SK-N-SH (cell line): ENCODE data around the gene MAK. TPM values are rescaled to one million over a fixed set of nuclear protein-coding genes. Genes with fewer than 3 reads are reported as not detected.

Source experiments
- CTCF ChIA-PET: fragments of 300-600, 350-600 bp; formaldehyde crosslinking; extraction: SDS; loops from one replicate; lab custom pipeline; 2021; lab: Yijun Ruan, JAX
- POLR2A ChIA-PET: fragments of 350-600 bp; sonication (Branson Sonifier 250); formaldehyde crosslinking; extraction: SDS; loops from one replicate; lab custom pipeline; 2020; ENCODE audit warnings: antibody characterized with exemption, inconsistent platforms; lab: Yijun Ruan, JAX
- DNase-seq: peaks from one replicate; pipeline ENCODE4 v3.0.0; 2012
- H2AFZ ChIP-seq: fragments of 200-600 bp; sonication (generic); 2 replicates; pipeline ENCODE4 v1.8.1; 2016; ENCODE audit warnings: antibody characterized with exemption, mild to moderate bottlenecking, low read depth
- H3F3A ChIP-seq: fragments of 200-600 bp; sonication (generic); replicated peaks from 2 replicates; pipeline ENCODE3; 2016; ENCODE audit warnings: antibody characterized with exemption, mild to moderate bottlenecking; ENCODE audit not compliant: insufficient read depth
- H3K27ac ChIP-seq, 2 experiments: fragments of 200-500 bp in 1 of 2; fragments of 200-600 bp in 1 of 2; sonication (Bioruptor generic) in 1 of 2; sonication (generic), shearing (Covaris generic) in 1 of 2; 2 replicates each; pipeline versions ENCODE4 v1.5.1 to v1.6.1; 2014 to 2016; ENCODE audit warnings: low read depth in 2 of 2, inconsistent platforms in 1 of 2, low read length in 1 of 2, mild to moderate bottlenecking in 1 of 2, mixed read lengths in 1 of 2
- H3K27me3 ChIP-seq: fragments of 200-600 bp; sonication (generic), shearing (Covaris generic); 2 replicates; pipeline ENCODE4 v1.6.1; 2016; ENCODE audit warnings: mixed run types; ENCODE audit not compliant: insufficient read depth
- H3K36me3 ChIP-seq, 2 experiments: fragments of 200-500 bp in 1 of 2; fragments of 200-600 bp in 1 of 2; sonication (Bioruptor generic) in 1 of 2; sonication (generic) in 1 of 2; replicated peaks in 1 of 2; 2 replicates each; pipeline versions ENCODE3 to v1.5.1; 2014 to 2016; ENCODE audit warnings: low read length in 1 of 2, mild to moderate bottlenecking in 1 of 2; ENCODE audit not compliant: insufficient read depth in 2 of 2, control insufficient read depth in 1 of 2
- H3K4me1 ChIP-seq, 2 experiments: fragments of 200-500 bp in 1 of 2; fragments of 200-600 bp in 1 of 2; sonication (Bioruptor generic) in 1 of 2; sonication (generic), shearing (Covaris generic) in 1 of 2; 2 replicates each; pipeline versions ENCODE4 v1.5.1 to v1.6.1; 2014 to 2016; ENCODE audit warnings: low read depth in 1 of 2, low read length in 1 of 2, mixed run types in 1 of 2; ENCODE audit not compliant: insufficient read depth in 2 of 2, control insufficient read depth in 1 of 2
- H3K4me2 ChIP-seq: fragments of 200-600 bp; sonication (generic), shearing (Covaris generic); 2 replicates; pipeline ENCODE4 v1.6.1; 2017; ENCODE audit warnings: mixed run types
- H3K4me3 ChIP-seq, 2 experiments: fragments of 200-500 bp in 1 of 2; fragments of 200-600 bp in 1 of 2; sonication (Bioruptor generic) in 1 of 2; sonication (generic), shearing (Covaris generic) in 1 of 2; 2 replicates each; pipeline versions ENCODE4 v1.5.1 to v1.8.1; 2014 to 2016; ENCODE audit warnings: low read depth in 2 of 2, inconsistent platforms in 1 of 2, low read length in 1 of 2, mild to moderate bottlenecking in 1 of 2, mixed read lengths in 1 of 2, moderate library complexity in 1 of 2
- H3K79me2 ChIP-seq: fragments of 200-600 bp; sonication (generic); 2 replicates; pipeline ENCODE4 v1.8.1; 2017; ENCODE audit warnings: mild to moderate bottlenecking; ENCODE audit not compliant: insufficient read depth
- H3K9ac ChIP-seq: fragments of 200-600 bp; sonication (generic); 2 replicates; pipeline ENCODE4 v1.6.1; 2017; ENCODE audit warnings: mixed run types
- H3K9me2 ChIP-seq: fragments of 200-600 bp; sonication (generic); 2 replicates; pipeline ENCODE4 v1.6.1; 2017; ENCODE audit warnings: mixed run types
- H3K9me3 ChIP-seq: fragments of 200-600 bp; sonication (generic); 2 replicates; pipeline ENCODE4 v1.6.1; 2017; ENCODE audit warnings: mixed run types, mild to moderate bottlenecking, moderate library complexity
- H4K20me1 ChIP-seq: fragments of 200-600 bp; sonication (generic); 2 replicates; pipeline ENCODE4 v1.6.1; 2017; ENCODE audit warnings: mild to moderate bottlenecking, mixed run types; ENCODE audit not compliant: insufficient read depth
- CHD2 ChIP-seq: fragments of 150-350 bp; IDR thresholded peaks from 2 replicates; pipeline ENCODE4 v1.6.1; 2018; ENCODE audit warnings: low read length; ENCODE audit not compliant: partially characterized antibody
- CTCF ChIP-seq: fragments of 200-600 bp; sonication (generic); IDR thresholded peaks from 2 replicates; pipeline ENCODE4 v1.6.1; 2017; ENCODE audit warnings: antibody characterized with exemption, mild to moderate bottlenecking, moderate library complexity
- ELF1 ChIP-seq: IDR thresholded peaks from 2 replicates; pipeline ENCODE4 v1.4.0; 2012
- FOSL2 ChIP-seq: IDR thresholded peaks from 2 replicates; pipeline ENCODE4 v1.4.0; 2012; ENCODE audit warnings: low read depth, mild to moderate bottlenecking, moderate library complexity, borderline replicate concordance
- FOXM1 ChIP-seq: IDR thresholded peaks from 2 replicates; pipeline ENCODE4 v1.4.0; 2012; ENCODE audit warnings: low read depth, mild to moderate bottlenecking
- GABPA ChIP-seq: IDR thresholded peaks from 2 replicates; pipeline ENCODE4 v1.4.0; 2012; ENCODE audit warnings: low read depth, mild to moderate bottlenecking
- IRF3 ChIP-seq: fragments of 150-350 bp; IDR thresholded peaks from 2 replicates; pipeline ENCODE4 v1.6.1; 2016; ENCODE audit warnings: mild to moderate bottlenecking, low read depth, low read length
- JUND ChIP-seq: IDR thresholded peaks from 2 replicates; pipeline ENCODE4 v1.4.0; 2012
- MAX ChIP-seq: IDR thresholded peaks from 2 replicates; pipeline ENCODE4 v1.4.0; 2012; ENCODE audit warnings: low read depth
- MEF2A ChIP-seq: IDR thresholded peaks from 2 replicates; pipeline ENCODE4 v1.4.0; 2012; ENCODE audit warnings: low read depth, borderline replicate concordance
- MXI1 ChIP-seq: IDR thresholded peaks from 2 replicates; pipeline ENCODE4 v1.6.1; 2012; ENCODE audit warnings: mild to moderate bottlenecking, low read depth, low read length, improper control_type of control experiment
- POLR2AphosphoS5 ChIP-seq: IDR thresholded peaks from 2 replicates; pipeline ENCODE4 v1.6.1; 2012; ENCODE audit warnings: low read depth, low read length
- RFX5 ChIP-seq: IDR thresholded peaks from 2 replicates; pipeline ENCODE4 v1.6.1; 2012; ENCODE audit warnings: mild to moderate bottlenecking, improper control_type of control experiment, low read length
- RXRA ChIP-seq: IDR thresholded peaks from 2 replicates; pipeline ENCODE4 v1.4.0; 2012; ENCODE audit warnings: low read depth, mild to moderate bottlenecking, borderline replicate concordance
- SIN3A ChIP-seq: IDR thresholded peaks from 2 replicates; pipeline ENCODE4 v1.6.1; 2012; ENCODE audit warnings: low read depth, mild to moderate bottlenecking, low read length, moderate library complexity, borderline replicate concordance
- USF1 ChIP-seq: IDR thresholded peaks from 2 replicates; pipeline ENCODE4 v1.4.0; 2012; ENCODE audit warnings: low read depth, borderline replicate concordance
- WGBS: methylation state at CpG from one replicate; pipeline ENCODE4 v1.1.6; 2017; ENCODE audit warnings: low lambda C conversion rate; 5-methylcytosine and 5-hydroxymethylcytosine counted together
- polyA plus RNA-seq, 3 experiments: library from polyadenylated mRNA; depleted of rRNA; stranded (reverse); fragments of >200 nt; gene quantifications; 2 replicates each; pipeline ENCODE4 v1.2.3, GENCODE V29; 2012

The MAK gene
- polyA plus RNA-seq (2012; rRNA removed), result 0.02 TPM in 1 of 2 replicates, not detected in the other
- 0.01 and 0.03 TPM in 2 replicates for polyA plus RNA-seq (2012; cell fraction: cytosol; rRNA removed)
- 0.04 TPM in 1 of 2 replicates, not detected in the other for polyA plus RNA-seq (2012; cell fraction: nucleus; rRNA removed)

GRCh38 chr6:10837995-10838793 lies at the start of gene MAK:
MAK (minus strand) TSS chr6:10838539; CDS start chr6:10830648, 7,891 bp downstream.
- Histone ChIP-seq H3K9ac (peak within 1 kb of the TSS; percentile 66), H3K4me1 (peaks cover 4 to 8% of the 10 kb centered on the region in 2 experiments; a peak in 1 of 4 replicates), H3K36me3 (no peaks in the 10 kb centered on the region), H3K79me2 (no peaks in the 10 kb centered on the region), H3K9me2 (no peaks in the 10 kb centered on the region), H2AFZ (peak within 1 kb of the TSS; percentile 80), H3K4me2 (peak within 1 kb of the TSS; percentile 97), H3K4me3 (peak within 1 kb of the TSS; percentile 76 to 84), H3K27me3 (peaks cover 14% of the 10 kb centered on the region; the same call in 1 of the 2 replicates), H3K9me3 (no peaks in the 10 kb centered on the region), H3K27ac (peak within 1 kb of the TSS in 1 of 2 experiments; percentile 39; a peak in 1 of 4 replicates), H3F3A (no peaks in the 10 kb centered on the region), H4K20me1 (no peaks in the 10 kb centered on the region)
- WGBS, result 3% methylated on average over 8 of the region's 53 CpGs
- no peak for TF ChIP-seq FOXM1
- 0 out of 2 replicates have a peak, but pooled peaks have one; percentile 34 for TF ChIP-seq SIN3A
- no peak for TF ChIP-seq FOSL2
- peak; percentile 71; the same call in 1 of the 2 replicates for TF ChIP-seq MXI1
- no peak for TF ChIP-seq JUND
- TF ChIP-seq CHD2, result peak; percentile 24
- TF ChIP-seq MEF2A, result no peak
- 0 out of 2 replicates have a peak, but pooled peaks have one; percentile 36 for TF ChIP-seq RFX5
- ChIA-PET CTCF (interaction anchor here (1.0 kb wide), 1 partner anchor 36 kb away, joined by 3 read pairs; no protein-coding TSS in a partner anchor), POLR2A (no interaction called here)
- DNase-seq, result peak; percentile 97

- Histone ChIP-seq H3K4me2 (peak within 1 kb of the TSS; percentile 75), H3F3A (peaks cover 6% of the 10 kb centered on the region), H3K27ac (peak within 1 kb of the TSS; percentile 56 to 67), H3K9me3 (no peaks in the 10 kb centered on the region), H3K4me1 (no peaks in the 10 kb centered on the region), H3K4me3 (peak within 1 kb of the TSS; percentile 55 to 66), H3K9ac (peak within 1 kb of the TSS; percentile 55; the same call in 1 of the 2 replicates), H2AFZ (peak within 1 kb of the TSS; percentile 90), H3K27me3 (peaks cover 6% of the 10 kb centered on the region; the same call in 1 of the 2 replicates), H3K79me2 (no peaks in the 10 kb centered on the region), H4K20me1 (no peaks in the 10 kb centered on the region), H3K9me2 (no peaks in the 10 kb centered on the region), H3K36me3 (no peaks in the 10 kb centered on the region)
- WGBS, result 19% methylated on average over 47 of the region's 58 CpGs
- POLR2A ChIA-PET, result interaction anchor here (1.2 to 1.3 kb wide), 2 partner anchors 10 to 165 kb away, joined by 3 read pairs; no protein-coding TSS in a partner anchor
- peak; percentile 73 for DNase-seq
- CTCF ChIA-PET, result interaction anchor here (0.5 to 1.6 kb wide), 21 partner anchors 11 to 1637 kb away, joined by 3 to 8 read pairs (median 3); partner anchors contain the start of gene ELOVL2
- TF ChIP-seq FOXM1, result no peak
- peak; percentile 65; the same call in 1 of the 2 replicates for TF ChIP-seq MAX
- no peak for TF ChIP-seq IRF3
- TF ChIP-seq RXRA, result no peak
- TF ChIP-seq USF1, result no peak
- 0 out of 2 replicates have a peak, but pooled peaks have one; percentile 10 for TF ChIP-seq SIN3A
- no peak for TF ChIP-seq RFX5
- peak; percentile 58 for TF ChIP-seq CTCF
- no peak for TF ChIP-seq CHD2
- TF ChIP-seq POLR2AphosphoS5, result peak; percentile 70; the same call in 1 of the 2 replicates
- peak; percentile 68; the same call in 1 of the 2 replicates for TF ChIP-seq MXI1
- peak; percentile 41 for TF ChIP-seq GABPA
- peak; percentile 49; the same call in 1 of the 2 replicates for TF ChIP-seq ELF1
Observed at GRCh38 chr6:10886691-10887502, 48.6 kb upstream of the MAK start, which contains the start of gene SYCP2L. SYCP2L (plus strand) TSS chr6:10887052; CDS start chr6:10887127, 75 bp downstream.
